NK-92 (cell line): ENCODE data around the gene ATP5MG.
A peak's percentile ranks its signal among the peaks of the same experiment; 100 is the strongest.
"Not testable (repeated sequence)": the region's sequence is repeated elsewhere in the genome, so short reads cannot be mapped to it uniquely, and the experiment has no call there.

ENCODE experiments used
- DNase-seq: peaks from one replicate; lab custom pipeline; 2025; ENCODE audit not compliant: unreplicated experiment; lab: John Stamatoyannopoulos, UW

The ATP5MG gene

DNA sequence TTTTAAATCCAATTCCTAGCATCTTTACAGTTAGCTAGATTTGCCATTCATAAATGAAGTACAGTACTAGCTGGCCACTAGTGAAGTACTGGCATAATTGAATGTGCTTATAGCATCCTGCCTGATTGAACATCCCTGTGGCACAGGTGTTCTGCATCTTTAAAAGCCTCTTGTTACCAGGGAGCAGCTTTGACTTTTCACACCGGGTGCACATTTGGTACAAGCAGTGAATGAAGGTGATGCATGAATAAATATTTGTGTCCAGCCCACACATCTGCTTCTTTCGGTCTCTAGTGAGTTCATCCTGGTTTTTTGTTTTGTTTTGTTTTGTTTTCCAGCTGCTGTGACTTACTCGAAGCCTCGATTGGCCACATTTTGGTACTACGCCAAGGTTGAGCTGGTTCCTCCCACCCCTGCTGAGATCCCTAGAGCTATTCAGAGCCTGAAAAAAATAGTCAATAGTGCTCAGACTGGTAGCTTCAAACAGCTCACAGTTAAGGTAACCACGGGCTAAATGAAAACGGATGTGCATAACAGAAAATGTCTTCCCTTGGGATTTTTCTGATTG is 5.3 kb downstream of the ATP5MG start:
- no peak for DNase-seq

DNA sequence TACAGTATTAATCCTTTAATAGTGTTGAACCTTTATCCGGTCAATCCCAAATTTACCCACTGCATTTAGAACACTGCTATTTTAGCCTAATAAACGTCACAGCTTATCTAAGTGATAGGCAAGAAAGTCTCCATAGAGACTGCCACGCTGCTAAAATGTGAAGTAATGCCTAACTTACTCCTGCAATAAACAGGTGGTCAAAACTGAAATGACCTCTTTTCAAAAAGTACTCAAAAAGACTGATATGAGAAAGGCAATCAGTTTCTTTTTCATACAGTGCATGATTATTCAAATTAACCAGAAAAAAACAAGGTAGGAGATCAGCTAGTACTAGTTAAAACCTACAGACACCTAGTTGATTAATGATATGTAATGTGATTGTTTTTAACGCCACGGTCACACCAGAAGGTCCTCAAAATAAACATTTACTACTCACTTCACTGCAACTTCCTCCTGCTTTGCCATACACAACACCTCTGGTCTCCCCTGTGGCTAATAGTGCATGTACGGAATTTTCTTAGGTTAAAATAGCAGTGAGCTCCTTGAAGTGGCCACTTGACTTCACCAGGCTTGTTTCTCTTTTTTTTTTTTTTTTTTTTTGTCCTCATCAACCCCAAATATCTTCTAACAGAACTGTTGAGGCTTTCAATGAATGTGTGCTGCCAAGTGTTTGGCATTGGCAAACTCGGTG is 8.8 kb downstream of the ATP5MG start:
- DNase-seq = no peak

DNA sequence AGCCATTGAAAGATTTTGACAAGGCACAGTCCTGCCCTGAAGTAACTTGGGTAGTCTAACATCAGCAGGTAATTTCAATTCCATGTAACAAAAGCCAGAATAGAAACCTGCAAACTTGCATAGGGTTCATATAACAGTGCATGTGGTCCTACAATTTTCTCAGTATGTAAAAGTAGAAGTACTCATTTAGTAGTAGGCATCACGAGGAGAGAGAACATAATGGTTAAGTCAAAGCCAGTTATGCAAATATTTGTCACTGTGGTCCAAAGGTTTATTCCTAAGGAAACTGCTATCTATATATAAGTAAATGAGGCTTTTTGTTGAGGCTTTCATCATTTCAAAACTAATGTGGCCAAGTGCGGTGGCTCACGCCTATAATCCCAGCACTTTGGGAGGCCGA is 10.1 kb downstream of the ATP5MG start:
- no peak for DNase-seq

DNA sequence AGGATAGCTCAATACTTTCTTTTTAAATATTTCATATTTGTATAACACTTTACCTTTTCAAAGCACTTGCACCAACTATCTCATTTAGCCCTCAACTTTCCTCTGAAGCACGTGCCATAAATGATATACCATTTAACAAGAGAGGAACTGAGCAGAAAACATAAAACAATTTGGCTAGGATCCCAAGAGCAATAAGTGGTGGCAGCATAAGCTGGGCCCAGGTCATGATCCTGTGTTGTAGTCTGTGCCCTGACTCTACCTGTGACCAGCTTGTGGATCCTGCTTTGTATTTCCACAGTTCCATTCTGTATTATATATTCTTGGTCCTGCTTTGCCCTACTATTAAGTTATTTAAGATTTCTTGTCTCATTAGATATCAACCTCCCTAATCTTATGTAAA is 11.5 kb downstream of the ATP5MG start:
- no peak for DNase-seq

DNA sequence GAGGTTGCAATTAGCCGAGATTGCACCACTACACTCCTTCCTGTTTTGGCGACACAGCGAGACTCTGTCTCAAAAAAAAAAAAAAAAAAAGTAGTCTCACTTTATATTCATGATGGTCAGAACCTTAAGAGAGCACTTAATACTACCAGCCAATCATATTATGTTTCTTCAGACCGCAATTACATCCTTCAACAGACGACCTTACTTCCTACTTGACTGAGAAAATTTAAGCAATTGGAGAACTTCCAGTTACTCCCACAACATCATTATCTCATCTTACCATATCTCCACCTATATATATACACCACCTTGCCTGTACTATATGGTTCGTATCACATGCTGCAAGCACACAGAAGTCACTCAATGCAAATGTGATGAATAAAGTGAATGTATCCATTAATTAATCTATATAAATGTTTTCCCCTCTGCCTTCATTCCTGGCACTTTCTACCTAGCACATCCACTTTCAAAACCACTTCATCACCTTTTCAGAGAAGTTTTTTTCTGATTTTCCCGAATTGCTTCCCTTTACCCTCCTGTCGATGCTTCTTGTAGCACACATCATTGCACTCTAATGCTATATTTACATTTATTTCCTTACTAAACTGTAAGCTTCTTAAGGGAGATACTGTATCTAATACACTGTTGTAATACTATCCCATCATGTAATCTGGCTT is 13.8 kb downstream of the ATP5MG start:
- no peak for DNase-seq

DNA sequence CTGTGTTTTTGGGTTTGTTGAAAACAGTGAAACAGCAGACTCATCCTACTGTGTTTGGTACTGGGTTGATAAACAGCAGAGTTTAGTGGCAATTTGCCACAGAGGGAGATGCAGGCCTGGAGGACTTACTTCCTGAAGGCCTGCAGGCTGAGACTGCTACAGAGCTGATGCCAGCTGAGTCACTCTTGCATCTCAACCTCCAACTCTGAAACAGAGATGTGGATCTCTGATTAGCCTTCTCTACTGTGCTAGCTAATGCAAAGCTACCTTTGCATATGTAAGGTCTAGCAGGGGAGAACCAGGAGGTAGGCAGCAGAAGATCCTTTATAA is 14.3 kb downstream of the ATP5MG start:
- DNase-seq = no peak

DNA sequence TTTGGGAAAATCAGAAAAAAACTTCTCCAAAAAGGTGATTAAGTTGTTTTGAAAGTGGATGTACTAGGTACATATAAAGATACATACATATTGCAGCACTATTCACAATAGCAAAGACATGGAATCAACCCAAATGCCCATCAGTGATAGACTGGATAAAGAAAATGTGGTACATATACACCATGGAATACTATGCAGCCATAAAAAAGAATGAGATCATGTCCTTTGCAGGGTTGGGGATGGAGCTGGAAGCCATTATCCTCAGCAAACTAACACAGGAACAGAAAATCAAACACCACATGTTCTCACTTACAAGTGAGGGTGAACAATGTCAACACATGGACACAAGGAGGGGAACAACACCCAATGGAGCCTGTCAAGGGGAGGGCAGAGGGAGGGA is 15.5 kb downstream of the ATP5MG start:
- not testable (repeated sequence) for DNase-seq

DNA sequence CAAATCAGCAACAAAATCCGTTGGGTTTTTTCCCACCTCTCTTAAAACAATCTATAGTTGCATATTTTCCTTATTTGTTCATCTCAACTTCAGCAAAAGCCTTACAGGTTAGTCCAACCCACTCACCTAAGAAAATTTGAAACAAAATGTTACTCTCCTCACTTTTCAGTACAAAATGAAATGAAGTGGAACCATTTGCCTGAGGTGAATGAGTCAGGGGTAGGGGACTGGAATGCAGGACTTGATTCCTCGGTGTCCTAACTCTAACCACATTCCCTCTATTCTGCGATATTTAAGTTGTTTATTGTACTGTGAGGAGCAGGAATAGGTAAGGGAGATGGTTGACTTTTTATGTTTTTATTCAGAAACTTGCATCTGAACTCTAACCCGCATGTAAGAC is 16.4 kb downstream of the ATP5MG start:
- DNase-seq = no peak

DNA sequence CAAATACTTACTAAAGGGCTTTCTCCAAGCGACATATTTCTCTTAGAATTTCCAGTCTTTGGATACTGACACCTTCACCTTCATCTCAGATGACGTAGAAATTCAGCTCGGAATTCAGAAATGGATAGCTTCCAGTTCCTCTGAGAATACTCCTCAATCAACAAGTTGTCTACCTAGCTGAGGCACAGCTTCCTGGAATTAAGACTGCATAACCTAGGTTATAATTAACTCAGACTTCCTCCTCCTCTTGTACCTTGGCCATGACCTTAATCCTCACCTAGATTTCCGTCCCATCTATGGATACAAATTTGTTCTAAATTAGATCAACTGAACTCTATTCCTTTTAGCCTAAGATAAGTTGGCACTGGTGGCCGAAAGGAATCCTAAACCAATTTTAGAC is 17.4 kb downstream of the ATP5MG start:
- no peak for DNase-seq

DNA sequence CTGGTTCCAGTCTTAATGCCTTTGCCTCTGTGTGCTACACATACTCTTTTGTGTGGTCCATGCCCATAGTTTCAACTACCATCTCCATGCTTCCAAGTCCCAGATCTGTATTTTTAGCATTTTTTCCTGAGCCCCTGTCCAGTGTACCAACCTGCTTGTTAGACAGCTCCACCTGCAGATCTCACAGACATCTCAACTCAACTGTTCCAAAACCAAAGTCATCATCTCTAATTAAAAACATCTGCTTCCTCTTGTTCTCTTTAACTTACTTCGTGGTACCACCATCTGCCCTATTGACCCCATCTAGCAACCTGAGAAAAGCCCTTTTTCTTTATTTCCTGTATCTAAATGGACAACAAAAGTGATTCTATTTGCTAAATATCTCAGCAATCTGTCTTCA is 26.3 kb downstream of the ATP5MG start:
- no peak for DNase-seq

DNA sequence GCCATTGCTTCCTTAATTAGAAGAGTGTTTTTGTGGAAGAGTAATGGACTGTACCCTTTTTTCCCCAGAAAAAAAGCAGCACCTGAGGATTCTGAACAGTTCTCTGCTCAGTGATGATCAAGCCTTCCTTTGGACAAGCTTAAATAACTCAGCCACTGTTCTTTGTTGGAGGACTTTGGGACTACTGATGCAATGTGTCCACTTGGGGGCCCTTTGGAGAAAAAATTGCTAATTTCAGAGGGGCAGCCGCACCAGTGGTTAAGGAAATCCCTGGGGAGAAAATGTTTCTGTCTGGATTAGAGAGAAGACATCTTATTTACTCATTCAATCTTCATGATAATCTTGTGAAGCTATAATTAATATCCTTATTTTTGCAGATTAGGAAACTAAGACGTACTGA is 29.6 kb downstream of the ATP5MG start:
- DNase-seq = no peak

DNA sequence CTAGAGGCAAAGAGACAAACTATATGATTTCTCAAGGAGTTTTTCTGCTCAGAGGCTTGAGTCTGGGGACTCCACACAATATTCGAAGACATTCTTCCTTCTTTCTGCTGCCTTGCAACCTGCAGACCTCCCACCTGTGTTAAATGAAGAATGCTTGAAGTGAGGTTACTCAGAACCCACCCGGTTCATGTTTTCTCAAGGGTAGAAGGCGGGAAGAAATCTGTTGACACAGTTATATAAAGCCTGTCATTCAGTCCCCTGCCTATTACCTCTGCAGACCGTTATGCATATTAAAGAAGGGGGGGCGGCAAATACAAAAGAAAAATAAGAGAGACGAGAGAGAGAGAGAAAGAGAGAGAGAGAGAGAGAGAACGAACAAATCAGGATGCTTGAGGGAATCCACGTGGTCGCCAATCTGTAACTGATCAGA is 32.7 kb downstream of the ATP5MG start:
- DNase-seq = no peak

DNA sequence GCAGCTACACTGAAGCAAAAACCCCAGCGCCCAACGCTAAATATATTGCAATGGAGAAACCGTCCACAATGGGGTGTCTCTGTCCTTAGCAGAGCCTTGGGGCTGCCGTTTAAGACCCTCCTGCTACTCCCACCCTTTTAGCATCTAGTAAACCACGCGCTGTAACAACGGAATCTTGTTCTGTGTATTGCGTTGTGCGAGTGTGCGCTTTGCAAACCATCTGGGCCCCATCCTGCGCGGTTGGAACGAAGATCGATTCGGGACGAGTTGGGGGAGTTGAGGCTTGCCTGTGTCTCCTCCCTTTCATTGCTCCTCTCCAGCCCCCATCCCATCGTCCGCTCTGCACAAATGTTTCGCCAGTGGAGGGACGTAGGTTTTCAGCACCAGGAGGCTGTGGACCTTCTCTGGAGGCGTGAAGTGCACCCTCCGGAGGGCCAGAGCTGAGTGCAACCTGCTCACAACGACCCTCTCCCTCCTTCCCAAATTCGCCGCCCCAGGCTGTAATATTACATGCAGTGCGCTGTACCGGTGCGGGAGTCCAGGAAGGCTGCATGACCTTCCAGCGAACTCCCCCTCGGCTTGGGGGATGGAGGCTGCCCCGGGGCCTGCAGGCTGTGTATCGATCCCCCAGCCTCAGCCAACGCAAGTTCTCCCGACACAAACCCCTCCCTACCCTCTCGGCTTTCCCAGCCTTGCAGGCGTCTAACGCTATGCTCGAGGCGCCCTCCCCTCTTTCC is 33.3 kb downstream of the ATP5MG start:
- DNase-seq = no peak

DNA sequence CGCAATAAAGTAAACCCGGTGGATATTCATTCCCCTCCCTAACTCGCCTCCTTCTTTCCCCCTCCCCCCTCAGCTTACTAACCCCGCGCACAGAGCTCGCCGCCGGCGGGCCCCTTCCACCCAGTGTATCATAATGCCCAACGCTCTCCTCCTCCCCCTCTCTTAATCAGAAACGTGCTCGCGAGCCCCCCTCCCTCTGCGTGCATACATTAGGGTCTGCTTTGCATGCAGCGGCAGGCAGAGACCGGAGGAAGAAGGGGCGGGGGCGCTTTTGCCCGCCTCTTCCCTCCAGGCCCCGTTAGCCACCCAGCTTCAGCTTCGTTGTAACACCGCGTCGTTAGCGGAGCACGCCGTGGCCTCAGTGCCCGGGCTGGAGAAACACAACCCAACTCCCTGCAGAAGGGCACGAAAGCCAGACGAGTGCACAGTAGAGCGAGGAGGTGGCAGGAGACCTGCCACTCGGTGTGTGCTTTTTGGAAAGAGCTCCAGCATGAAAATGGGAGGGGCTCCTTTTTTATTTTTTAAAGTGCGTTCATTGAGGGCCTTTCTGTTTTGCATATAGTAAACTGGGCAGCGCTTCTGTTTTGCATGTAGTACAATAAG is 34.0 kb downstream of the ATP5MG start:
- no peak for DNase-seq

DNA sequence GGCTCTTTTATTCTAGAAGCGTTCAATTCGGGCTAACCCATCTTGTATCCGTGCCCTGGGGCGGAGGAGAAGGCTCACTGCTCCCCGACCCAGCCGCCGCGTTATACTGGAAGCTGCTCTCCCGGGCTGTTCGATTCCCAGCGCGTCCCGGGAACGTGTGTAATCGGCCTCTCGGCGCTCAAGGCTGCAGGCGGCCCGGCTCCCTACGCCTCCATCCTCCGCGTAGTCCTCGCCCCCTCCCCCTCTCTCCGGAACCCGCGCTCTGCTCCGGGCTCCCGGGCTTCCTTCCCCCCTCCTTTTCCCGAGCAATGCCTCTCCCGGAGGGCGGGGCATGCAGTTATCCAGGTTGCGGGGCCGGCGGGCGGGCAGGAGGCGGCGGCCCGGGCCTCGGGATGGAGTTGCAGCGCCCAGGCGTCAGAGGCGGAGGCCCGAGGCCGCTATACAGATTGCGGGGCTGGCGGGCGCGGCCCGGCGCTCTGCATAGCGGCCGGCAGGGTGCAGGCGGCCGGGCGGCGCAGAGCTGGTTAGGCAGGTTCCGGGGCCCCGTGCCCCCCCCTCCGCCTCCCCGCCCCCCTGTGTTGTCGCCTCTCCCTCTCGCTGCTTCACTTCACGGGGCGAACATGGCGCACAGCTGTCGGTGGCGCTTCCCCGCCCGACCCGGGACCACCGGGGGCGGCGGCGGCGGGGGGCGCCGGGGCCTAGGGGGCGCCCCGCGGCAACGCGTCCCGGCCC is 34.7 kb downstream of the ATP5MG start, which contains the start of gene KMT2A:
KMT2A (plus strand) TSS at position 600 of the 732 bp plus-strand sequence; CDS start at position 621, 21 bp downstream.
- peak; percentile 36 for DNase-seq

DNA sequence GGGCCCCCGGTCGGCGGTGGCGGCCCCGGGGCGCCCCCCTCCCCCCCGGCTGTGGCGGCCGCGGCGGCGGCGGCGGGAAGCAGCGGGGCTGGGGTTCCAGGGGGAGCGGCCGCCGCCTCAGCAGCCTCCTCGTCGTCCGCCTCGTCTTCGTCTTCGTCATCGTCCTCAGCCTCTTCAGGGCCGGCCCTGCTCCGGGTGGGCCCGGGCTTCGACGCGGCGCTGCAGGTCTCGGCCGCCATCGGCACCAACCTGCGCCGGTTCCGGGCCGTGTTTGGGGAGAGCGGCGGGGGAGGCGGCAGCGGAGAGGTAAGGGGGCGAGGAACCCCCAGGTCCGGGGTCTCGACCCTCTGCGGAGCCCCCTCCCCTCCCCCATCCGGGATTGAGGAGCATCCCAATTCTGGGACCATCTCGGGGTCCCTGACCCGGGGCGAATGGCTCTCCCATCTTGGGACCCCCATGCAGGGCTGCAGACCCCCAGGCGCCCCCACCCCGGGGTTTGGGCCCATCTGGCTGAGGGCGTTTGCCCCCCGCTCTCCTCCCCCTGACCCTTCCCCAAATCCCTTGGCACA is 35.3 kb downstream of the ATP5MG start:
- DNase-seq = no peak

DNA sequence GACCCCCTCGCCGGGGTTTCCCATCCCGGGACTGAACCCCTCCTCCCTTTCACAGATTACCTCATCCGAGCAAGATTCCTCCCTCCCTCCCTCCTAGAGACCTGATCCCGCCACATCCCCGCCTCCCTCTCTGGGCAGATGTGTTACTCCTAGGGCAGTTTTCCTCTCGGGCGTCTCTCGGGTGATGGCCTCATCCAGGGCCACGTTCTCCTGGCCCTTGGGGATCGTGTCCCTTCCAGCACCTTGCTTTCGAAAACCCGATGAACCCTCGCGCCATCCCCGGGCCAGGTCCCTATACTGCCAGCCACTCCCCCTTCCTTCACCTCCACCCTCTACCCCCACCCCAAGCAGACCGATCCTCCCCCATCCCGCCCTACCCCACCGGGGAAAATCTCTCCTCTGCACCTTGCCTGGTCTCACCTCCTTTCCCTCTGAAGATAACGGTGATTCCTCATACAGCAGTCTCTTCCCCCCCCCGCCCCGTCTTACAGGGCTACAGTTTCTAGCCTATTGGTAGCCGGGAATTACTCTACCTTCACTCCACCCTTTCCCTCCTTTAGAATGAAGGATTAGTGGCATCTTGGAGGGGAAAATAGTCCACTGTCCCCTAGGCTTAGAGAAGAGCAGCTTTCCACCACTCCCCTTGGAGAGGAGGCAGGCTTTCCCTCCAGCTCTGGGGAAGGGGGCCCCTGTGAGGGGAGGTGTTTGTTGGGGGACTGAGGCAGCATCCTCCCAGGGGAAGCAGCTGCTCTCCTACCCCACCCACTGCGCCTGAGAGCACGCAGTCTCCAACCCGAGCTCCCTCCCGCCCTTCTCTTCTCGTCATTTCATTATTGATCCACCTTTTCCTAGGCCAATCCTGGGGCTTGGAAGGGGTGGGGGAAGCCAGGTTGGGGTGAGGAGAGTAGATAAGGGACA is 36.1 kb downstream of the ATP5MG start:
- DNase-seq = no peak

DNA sequence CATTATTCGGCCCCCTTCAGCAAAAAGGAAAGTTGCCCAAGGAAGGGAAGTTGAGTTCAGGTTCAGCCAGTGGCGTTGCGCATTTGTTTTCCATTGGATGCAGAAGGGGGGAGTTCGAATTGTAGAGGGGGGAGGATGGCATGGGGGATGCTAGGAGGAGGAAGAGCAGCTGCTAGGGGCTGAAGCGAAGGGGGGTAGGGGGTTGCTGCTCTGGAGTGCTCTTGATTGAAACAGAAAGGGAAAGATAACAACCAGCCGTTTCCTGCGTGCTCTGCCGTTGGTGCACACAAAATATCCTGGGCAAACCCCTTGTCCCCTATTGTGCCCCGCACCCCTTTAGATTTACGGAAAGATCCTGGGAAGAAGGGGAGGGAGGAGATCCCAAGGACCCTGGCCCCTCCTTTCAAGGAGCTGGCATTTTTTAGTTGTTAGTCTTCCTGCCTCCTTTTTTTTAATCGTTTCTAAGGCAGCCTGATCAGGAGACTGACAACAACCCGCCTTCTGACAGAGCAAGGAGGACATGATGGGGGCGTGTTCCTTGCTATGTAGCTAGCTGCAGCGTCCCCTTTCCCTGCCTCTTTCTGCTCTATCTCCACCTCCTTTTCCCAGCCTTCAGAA is 37.0 kb downstream of the ATP5MG start:
- no peak for DNase-seq

DNA sequence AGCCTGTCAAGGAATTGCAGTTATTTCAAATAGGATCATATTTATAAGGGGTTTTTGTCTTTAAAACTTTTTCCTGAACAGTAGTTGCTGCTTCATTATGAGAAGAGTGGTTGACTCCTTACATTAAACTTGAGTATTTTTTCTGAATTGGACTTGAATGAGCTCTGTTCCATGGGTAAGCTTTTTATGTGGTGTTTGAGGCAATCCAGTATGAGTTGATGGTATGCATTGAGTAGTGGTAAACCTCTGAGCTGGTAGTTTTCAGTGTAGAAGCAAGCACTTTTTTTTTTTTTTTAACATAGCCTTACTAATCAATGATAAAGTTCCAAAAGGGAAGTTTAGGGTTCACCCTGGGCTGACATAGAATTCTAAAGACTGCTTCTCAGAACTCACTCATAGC is 38.2 kb downstream of the ATP5MG start:
- DNase-seq = no peak
